ENCODE measurements around the gene SPZ1. TPM values are rescaled to one million over a fixed set of nuclear protein-coding genes. Genes with fewer than 3 reads are reported as not detected.

Gene SPZ1
- total RNA-seq, 6 experiments from 2014 or later: not detected

GRCh38 chr5:80302636-80303035 is 17.2 kb upstream of the SPZ1 start:
- ATAC-seq: no peak
- TF ChIP-seq CTCF (IDR thresholded peaks at IDR 0.05) (no peak), POLR2A (IDR thresholded peaks at IDR 0.05) (no peak)
- no peaks in the 10 kb centered on the region for H3K36me3 ChIP-seq
- no peaks in the 10 kb centered on the region for H3K9me3 ChIP-seq
- no peak overlapping the region for H3K4me3 ChIP-seq
- WGBS (ENCODE audit: insufficient coverage, low coverage, low lambda C conversion rate, missing lambda C conversion rate): 90% methylated on average over 10 of the region's 11 CpGs
- intact Hi-C loops (cut with DNase I): no loop called here
- no peaks in the 10 kb centered on the region for H3K27me3 ChIP-seq
- H3K27ac ChIP-seq: no peak overlapping the region
- H3K4me1 ChIP-seq: no peaks in the 10 kb centered on the region
- no peak for DNase-seq

GRCh38 chr5:80308526-80308925 is 11.3 kb upstream of the SPZ1 start:
- Histone ChIP-seq H3K27me3 (no peaks in the 10 kb centered on the region), H3K4me3 (no peak overlapping the region), H3K9me3 (no peaks in the 10 kb centered on the region), H3K36me3 (no peaks in the 10 kb centered on the region), H3K4me1 (no peaks in the 10 kb centered on the region), H3K27ac (no peak overlapping the region)
- intact Hi-C loops (cut with DNase I): loop anchor here in 1 of 2 donors (5.0 kb wide), 1 partner anchor 216 kb away; no protein-coding TSS in a partner anchor
- ATAC-seq (no peak), DNase-seq (no peak)
- 77% methylated on average over 6 of the region's 11 CpGs for WGBS (ENCODE audit: insufficient coverage, low coverage, low lambda C conversion rate, missing lambda C conversion rate)
- TF ChIP-seq CTCF (IDR thresholded peaks at IDR 0.05): no peak
- TF ChIP-seq POLR2A (IDR thresholded peaks at IDR 0.05): no peak

- TF ChIP-seq POLR2A (IDR thresholded peaks at IDR 0.05): no peak
Observed at GRCh38 chr5:80309871-80310665, 9.7 kb upstream of the SPZ1 start.

GRCh38 chr5:80315244-80315643 is 4.6 kb upstream of the SPZ1 start:
- no peak for TF ChIP-seq POLR2A (IDR thresholded peaks at IDR 0.05)
- no peak for TF ChIP-seq CTCF (IDR thresholded peaks at IDR 0.05)
- ATAC-seq (no peak), DNase-seq (no peak)
- Histone ChIP-seq H3K36me3 (no peaks in the 10 kb centered on the region), H3K27me3 (no peaks in the 10 kb centered on the region), H3K4me3 (no peak overlapping the region), H3K9me3 (no peaks in the 10 kb centered on the region), H3K4me1 (no peaks in the 10 kb centered on the region), H3K27ac (no peak overlapping the region)
- WGBS (ENCODE audit: insufficient coverage, low coverage, low lambda C conversion rate, missing lambda C conversion rate): 100% methylated on average over 1 of the region's 1 CpG
- intact Hi-C loops (cut with DNase I): no loop called here

More at GRCh38 chr5:80309871-80310665, 9.7 kb upstream of the SPZ1 start:
- Histone ChIP-seq H3K9me3 (no peaks in the 10 kb centered on the region), H3K4me3 (no peak overlapping the region), H3K36me3 (no peaks in the 10 kb centered on the region), H3K27ac (no peak overlapping the region), H3K27me3 (no peaks in the 10 kb centered on the region), H3K4me1 (no peaks in the 10 kb centered on the region)
- DNase-seq (no peak), ATAC-seq (peak in 1 of 4 donors; percentile 36)
- WGBS (ENCODE audit: insufficient coverage, low coverage, low lambda C conversion rate, missing lambda C conversion rate): 76% methylated on average over 8 of the region's 34 CpGs
- intact Hi-C loops (cut with DNase I): loop anchor here in 1 of 2 donors (5.0 kb wide), 1 partner anchor 218 kb away; no protein-coding TSS in a partner anchor

GRCh38 chr5:80318212-80318611 is 1.6 kb upstream of the SPZ1 start:
- H3K36me3 ChIP-seq: no peaks in the 10 kb centered on the region
- no peak for TF ChIP-seq POLR2A (IDR thresholded peaks at IDR 0.05)
- no peak for TF ChIP-seq CTCF (IDR thresholded peaks at IDR 0.05)
- H3K4me1 ChIP-seq: no peaks in the 10 kb centered on the region
- intact Hi-C loops (cut with DNase I): no loop called here
- H3K4me3 ChIP-seq: no peak overlapping the region
- 75% methylated on average over 1 of the region's 1 CpG for WGBS (ENCODE audit: insufficient coverage, low coverage, low lambda C conversion rate, missing lambda C conversion rate)
- no peaks in the 10 kb centered on the region for H3K9me3 ChIP-seq
- ATAC-seq: no peak
- H3K27me3 ChIP-seq: no peaks in the 10 kb centered on the region
- DNase-seq: no peak
- H3K27ac ChIP-seq: no peak overlapping the region
